ENCODE results near the gene STK31.
"Not testable (repeated sequence)": the region's sequence is repeated elsewhere in the genome, so short reads cannot be mapped to it uniquely, and the experiment has no call there.

DNA sequence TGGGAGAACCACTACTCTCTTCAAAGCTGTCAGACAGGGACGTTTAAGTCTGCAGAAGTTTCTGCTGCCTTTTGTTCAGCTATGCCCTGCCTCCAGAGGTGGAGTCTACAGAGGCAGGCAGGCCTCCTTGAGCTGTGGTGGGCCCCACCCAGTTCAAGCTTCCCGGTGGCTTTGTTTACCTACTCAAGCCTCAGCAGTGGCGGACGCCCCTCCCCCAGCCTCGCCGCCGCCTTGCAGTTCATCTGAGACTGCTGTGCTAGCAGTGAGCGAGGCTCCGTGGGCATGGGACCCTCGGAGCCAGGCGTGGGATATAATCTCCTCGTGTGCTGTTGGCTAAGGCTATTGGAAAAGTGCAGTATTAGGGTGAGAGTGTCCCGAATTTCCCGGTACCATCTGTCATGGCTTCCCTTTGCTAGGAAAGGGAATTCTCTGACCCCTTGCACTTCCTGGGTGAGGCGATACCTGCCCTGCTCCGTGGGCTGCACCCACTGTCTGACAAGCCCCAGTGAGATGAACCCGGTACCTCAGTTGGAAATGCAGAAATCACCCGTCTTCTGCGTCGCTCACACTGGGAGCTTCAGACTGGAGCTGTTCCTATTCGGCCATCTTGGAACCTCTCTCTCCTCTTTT is 12.7 kb downstream of the STK31 start:
- TF ChIP-seq, protein P1, sequence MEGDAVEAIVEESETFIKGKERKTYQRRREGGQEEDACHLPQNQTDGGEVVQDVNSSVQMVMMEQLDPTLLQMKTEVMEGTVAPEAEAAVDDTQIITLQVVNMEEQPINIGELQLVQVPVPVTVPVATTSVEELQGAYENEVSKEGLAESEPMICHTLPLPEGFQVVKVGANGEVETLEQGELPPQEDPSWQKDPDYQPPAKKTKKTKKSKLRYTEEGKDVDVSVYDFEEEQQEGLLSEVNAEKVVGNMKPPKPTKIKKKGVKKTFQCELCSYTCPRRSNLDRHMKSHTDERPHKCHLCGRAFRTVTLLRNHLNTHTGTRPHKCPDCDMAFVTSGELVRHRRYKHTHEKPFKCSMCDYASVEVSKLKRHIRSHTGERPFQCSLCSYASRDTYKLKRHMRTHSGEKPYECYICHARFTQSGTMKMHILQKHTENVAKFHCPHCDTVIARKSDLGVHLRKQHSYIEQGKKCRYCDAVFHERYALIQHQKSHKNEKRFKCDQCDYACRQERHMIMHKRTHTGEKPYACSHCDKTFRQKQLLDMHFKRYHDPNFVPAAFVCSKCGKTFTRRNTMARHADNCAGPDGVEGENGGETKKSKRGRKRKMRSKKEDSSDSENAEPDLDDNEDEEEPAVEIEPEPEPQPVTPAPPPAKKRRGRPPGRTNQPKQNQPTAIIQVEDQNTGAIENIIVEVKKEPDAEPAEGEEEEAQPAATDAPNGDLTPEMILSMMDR (IDR thresholded peaks at IDR 0.05): not testable (repeated sequence)
- not testable (repeated sequence) for TF ChIP-seq EZH2 (IDR thresholded peaks at IDR 0.05)

Measured in neural progenitor cell (in vitro differentiated cells).